ENCODE data around the gene CLMN.

Gene CLMN

GRCh38 chr14:95318399-95319311 lies 1.1 kb downstream of the CLMN start:
- no peak for DNase-seq

- no peak for DNase-seq
These were observed 1.8 kb downstream of the CLMN start for GRCh38 chr14:95317817-95318343.

- DNase-seq: no peak
These were observed 2.9 kb downstream of the CLMN start for GRCh38 chr14:95316821-95317220.

- DNase-seq: no peak
These were observed 4.1 kb downstream of the CLMN start for GRCh38 chr14:95315579-95315978.

- no peak for DNase-seq
These were observed 4.6 kb downstream of the CLMN start for GRCh38 chr14:95315156-95315555.

GRCh38 chr14:95314609-95315008 lies 5.1 kb downstream of the CLMN start:
- no peak for DNase-seq

GRCh38 chr14:95313707-95314106 lies 6.0 kb downstream of the CLMN start:
- no peak for DNase-seq

- DNase-seq: no peak
These were observed 6.5 kb downstream of the CLMN start for GRCh38 chr14:95313190-95313589.

- DNase-seq: no peak
These were observed 7.4 kb downstream of the CLMN start for GRCh38 chr14:95312311-95312710.

GRCh38 chr14:95311752-95312151 lies 8.0 kb downstream of the CLMN start:
- no peak for DNase-seq

- no peak for DNase-seq
These were observed 8.9 kb downstream of the CLMN start for GRCh38 chr14:95310635-95311380.

GRCh38 chr14:95309261-95310051 lies 10.3 kb downstream of the CLMN start:
- DNase-seq: no peak

GRCh38 chr14:95308073-95308472 lies 11.6 kb downstream of the CLMN start:
- DNase-seq: no peak

GRCh38 chr14:95307402-95308041 lies 12.2 kb downstream of the CLMN start:
- DNase-seq: no peak

- DNase-seq: no peak
These were observed 13.8 kb downstream of the CLMN start for GRCh38 chr14:95305940-95306339.

GRCh38 chr14:95305145-95305544 lies 14.6 kb downstream of the CLMN start:
- DNase-seq: no peak

GRCh38 chr14:95304342-95304741 lies 15.4 kb downstream of the CLMN start:
- DNase-seq: no peak

- peak; percentile 23 for DNase-seq
These were observed 16.2 kb downstream of the CLMN start for GRCh38 chr14:95303552-95303951.

GRCh38 chr14:95302667-95303506 lies 16.8 kb downstream of the CLMN start:
- DNase-seq: no peak

GRCh38 chr14:95301527-95302187 lies 18.1 kb downstream of the CLMN start:
- DNase-seq: no peak
